ENCODE data around the gene PLA2G2D.
"Not testable (repeated sequence)": the region's sequence is repeated elsewhere in the genome, so short reads cannot be mapped to it uniquely, and the experiment has no call there.

Gene PLA2G2D

DNA sequence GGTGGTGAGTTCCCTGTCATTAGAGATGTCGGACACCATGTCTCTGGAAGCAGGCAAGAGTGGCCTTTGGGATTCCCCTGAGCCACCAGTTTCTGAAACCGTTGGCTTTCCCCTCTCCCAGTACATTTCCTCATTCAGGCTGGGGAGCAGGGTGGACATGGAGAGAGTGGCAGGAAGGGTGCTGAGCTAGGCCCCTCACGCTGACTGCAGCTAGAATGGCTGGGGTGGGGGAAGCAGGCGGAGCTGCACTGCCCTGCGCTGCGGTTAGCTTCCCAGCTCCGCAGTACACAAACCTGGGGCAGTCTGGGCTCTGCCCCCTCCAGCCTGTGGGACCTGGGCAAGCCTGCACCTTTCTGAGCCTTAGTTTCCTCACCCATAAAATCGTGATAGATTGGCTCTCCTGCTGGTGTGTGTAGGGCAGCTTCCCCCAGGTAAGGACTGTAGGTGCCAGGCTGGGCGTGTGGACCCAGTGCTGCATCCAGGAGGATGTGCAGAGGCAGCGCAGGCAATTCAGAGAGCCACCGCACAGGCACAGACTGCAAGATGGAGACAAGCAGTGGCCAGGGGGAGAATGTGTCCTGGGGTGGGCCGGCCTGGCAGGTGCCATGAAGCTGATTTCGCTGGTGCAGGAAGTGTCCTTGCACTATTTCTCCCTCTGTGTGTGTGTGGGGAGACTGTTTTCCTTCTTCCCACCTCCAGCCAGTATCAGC, 22.8 kb upstream of the PLA2G2D start:
- DNase-seq: no peak

DNA sequence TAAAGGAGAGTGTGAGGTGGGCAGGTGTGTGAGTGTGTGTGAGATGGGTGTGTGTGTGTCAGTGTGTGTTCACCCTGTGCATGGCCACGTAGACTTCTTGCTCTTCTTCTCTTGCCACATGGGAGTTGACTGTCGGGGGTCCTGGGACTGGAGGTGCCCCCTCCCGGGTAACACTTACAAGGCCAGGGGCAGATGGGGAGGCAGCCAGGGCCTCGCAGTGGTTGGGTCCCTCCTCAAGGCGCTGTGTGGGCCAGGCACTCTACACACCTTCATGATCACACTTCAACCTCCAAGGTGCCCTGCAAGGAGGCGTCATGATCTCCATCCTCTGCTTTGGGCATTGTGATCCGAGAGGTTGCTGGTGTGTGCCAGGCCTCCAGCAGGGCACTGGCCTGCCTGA, 22.1 kb upstream of the PLA2G2D start:
- DNase-seq: no peak

DNA sequence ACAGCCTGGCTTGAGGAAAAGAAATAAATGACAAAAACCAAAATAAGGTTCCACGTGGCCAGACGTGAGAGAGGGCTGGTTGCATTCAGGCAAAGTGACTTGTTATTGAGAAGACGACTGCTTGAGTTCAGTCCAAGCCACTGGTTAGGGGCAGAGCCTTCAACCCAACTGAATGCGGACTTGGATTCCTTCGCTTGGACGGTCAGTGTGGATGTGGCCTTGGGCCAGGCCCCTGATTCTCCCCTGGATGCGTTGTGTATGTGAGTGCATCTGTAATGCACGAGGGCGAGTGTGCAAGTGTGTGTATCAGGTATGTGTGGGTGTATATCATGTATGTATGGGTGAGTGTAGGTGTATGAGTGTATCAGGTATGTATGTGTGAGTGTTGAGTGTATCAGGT, 21.7 kb upstream of the PLA2G2D start:
- no peak for DNase-seq

DNA sequence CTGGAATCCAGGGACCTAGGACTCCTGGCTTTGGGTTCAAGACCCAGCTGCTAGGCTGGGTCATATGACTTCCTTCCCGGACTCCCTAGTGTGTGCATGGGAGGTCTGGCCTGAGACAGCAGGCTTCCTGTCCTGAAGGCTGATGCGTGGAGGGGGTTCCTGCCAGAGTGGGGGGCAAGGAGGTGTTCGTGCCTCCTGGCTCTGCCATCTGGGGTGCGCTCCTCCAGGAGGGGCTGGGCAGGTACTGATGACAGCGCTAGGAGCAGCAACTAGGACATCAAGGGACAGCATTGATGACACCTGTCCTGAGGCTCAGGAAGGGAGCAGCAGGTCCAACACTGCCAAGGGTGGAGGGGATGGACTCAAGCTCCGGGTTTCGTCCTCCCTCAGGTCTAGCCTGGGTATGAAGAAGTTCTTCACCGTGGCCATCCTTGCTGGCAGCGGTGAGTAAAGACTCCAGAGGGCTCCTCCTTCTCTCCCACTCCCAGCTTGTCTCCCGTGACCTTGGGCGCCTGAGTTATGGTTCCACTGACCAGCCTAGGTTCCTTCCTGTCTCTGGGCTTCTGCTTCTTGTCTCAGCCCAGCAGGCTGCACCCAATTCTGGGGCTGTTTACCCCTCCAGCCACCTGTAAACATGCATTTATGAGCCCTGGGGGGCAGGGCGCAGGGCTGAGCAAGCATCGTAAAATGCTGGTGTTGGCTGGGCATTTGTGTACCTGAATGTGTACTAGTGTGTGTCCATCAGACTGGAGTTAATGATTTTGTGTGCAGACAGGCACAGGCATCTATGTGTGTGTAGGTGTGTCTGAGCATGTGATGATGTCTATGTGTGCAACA, 20.7 kb upstream of the PLA2G2D start:
- no peak for DNase-seq

DNA sequence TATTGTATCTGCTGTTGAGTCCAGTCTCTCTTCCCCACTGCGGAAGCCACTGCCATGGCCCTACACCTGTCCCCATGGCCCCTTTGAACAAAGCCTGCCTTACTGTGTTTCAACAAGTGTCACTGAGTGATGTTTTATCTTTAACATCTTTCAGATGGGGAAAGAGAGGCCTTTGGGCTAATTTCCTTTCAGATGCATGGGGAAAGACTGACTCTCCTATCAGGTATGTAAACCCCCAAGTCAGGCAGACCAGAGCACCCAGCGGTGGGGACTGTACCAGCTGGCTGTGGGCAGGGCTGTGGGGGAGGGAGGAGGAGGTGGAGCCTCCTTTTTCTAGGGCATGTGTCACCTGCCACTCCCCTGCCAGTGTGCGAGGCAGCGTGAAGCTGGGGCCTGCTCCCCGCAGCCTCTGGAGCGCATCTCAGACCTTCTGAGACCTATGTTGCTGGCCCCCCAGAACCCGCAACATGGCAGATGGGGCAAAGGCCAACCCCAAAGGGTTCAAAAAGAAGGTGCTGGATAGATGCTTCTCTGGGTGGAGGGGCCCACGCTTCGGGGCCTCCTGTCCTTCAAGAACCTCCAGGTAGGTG, 19.7 kb upstream of the PLA2G2D start, which contains the start of gene PLA2G2F:
Gene PLA2G2F, plus strand, starts transcription at position 363 of the 590 bp plus-strand sequence. Its CDS starts 105 bp downstream, at position 468.
- DNase-seq: no peak

DNA sequence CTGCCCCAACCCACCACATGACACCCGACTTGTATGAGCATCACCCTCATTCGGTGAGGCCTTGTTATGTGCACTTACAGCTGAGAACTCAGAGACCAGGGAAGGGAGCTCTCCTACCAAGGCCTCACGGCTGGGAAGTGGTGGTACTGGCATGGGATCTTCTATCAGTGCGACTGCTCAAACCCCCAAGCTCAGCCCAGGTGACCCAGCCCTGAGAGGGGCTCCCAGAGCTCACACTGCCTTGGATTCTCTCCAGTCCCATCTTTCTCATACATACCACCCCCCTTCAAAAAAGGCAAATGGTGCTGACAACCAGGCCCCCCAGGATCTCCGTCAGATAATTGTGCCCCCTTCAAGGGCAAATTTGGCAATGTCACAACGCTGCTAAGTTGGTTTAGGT, 19.0 kb upstream of the PLA2G2D start:
- no peak for DNase-seq

DNA sequence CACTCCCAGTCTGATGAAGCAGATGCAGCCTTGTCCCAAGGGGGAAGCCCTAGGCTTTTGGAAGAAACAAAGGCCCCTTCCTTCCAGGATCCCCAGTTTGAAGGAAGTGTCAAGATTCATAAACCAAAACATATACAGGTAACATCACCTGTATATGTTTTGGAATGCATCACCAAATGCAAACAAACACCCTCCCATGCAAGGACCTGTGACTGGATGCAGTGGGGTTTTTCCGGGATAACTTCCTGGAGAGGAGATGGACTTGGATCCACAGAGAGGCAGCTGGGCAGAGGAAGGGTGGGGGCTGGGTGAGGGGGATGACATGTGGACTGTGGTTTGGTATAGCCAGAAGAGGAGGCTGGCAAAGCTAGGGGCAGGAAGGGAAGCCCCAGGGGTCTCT, 18.3 kb upstream of the PLA2G2D start:
- no peak for DNase-seq

DNA sequence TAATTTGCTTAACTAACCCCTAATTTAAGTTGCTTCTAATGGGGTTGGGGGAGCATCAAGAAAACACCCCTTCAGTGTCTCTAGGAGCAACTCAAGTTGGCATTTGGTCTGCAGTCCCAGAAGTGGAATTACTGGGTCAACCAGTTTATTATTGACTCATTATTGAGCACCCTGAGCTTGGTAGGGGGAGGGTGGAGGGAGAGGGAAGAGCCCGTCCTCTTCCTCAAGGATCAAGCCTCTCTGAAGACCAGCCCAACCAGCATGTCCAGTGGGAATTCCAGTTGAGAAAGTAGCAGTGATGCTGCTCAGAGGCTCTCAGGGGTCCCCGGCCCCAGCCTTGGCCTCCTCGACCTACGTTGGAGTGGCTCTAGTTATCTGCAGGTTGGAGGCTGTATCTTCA, 17.7 kb upstream of the PLA2G2D start:
- no peak for DNase-seq

DNA sequence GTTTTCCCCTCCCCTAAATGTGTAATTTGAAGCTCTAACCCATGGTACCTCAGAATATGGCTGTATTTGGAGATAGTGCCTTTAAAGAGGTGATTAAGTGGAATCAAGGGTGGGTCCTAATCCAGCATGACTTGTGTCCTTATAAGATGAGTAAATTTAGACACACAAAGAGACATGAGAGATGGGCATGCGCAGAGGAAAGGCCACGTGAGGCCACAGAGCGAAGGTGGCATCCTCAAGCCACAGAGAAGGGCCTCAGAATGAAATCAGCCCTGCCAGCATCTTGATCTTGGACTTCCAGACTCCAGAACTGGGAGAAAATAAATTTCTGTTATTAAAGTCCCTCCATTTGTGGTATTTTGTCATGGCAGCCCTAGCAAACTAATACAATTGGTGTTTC, 16.9 kb upstream of the PLA2G2D start:
- DNase-seq: no peak

DNA sequence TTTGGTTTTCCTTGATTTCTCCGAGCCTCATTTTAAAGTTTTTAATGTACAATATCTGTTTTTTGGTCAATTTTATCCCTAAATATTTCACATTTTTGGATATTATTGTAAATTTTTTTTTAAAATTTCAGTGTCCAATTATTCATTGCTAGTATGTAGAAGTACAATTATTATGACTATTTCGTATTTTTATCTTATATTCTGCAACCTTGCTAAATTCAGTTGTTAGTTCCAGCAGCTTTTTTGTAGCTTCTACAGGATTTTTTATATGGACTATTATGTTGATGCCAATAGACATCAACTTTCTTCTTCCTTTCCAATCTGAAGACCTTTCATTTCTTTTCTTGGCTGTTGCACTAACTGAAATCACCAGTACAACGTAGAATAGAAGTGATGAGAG, 15.7 kb upstream of the PLA2G2D start:
- no peak for DNase-seq

DNA sequence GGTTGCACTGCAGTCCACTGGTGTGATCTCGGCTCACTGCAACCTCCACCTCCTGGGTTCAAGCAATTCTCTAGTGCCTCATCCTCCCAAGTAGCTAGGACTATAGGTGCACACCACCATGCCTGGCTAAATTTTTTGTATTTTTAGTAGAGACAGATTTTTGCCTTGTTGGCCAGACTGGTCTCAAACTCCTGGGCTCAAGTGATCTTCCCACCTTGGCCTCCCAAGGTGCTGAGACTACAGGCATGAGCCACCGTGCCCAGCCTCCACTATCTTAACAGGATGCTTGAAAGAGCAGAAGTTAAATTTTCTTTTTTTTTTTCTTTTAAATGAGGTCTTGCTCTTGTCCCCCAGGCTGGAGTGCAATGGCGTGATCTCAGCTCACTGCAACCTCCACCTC, 11.2 kb upstream of the PLA2G2D start:
- DNase-seq: not testable (repeated sequence)

DNA sequence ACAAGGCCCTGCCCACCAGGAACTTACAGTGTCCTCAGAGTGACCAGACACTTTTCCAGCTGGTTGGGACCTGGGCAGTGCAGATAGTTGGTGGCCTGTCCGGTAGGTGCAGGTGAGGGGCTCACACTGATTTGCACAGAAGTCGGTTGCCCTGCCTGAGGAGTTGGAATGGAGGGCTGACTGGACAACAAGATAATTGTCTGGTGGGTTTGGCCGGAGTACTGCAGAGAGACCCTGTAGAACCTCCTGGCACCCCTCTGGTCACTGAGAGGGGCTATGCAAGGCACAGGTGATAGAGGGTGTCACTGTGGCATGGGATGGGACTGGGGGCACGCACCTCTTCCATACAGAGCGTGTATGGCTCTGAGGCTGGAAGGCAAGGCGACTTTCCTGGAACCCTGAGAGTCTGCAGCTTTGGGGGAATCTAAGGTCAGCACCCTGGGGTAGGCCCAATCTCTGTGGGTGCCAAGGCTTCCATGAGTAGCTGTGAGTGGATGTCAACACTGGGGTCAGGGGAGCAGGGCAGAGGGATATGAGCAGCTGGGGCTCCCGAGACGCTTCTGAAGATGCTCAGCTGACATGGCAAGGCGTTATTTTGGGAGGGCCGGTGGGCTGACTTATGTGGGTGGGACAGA, 7.6 kb upstream of the PLA2G2D start:
- DNase-seq: no peak

DNA sequence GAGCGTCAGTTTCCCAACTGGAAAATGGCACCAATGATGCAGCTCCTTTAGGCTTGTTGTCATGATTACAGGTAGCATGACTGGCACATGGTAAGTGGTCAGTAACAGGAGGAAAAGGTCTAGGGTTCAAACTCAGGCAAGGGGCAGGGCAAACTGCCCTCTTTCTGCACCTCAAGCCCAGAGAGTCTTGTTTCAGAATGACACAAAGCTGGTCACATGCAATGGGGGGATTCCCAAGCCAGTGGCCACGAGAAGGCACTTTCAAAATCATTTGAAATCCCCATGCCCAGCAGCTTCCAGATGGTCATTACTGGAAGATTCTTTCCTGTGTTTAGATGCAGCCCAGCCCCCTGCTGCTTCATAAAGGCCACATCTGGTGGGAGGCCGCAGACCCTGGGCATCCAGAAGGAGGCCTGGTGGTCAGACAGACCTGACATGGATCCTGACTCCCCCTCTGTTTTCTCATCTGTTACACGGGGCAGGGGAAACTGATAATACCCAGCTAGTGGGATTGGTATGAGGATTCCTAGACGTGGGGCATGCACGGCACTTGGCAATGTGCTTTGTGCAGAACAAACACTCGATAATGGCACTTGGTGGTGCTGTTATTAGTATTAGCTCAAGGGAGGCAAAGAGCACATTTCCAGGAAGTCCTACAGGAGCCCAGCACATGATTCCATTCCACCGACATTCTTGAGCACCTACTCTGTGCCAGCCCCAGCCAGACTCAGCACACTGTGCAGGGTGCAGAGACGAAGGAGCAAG, 6.9 kb upstream of the PLA2G2D start:
- DNase-seq: no peak

DNA sequence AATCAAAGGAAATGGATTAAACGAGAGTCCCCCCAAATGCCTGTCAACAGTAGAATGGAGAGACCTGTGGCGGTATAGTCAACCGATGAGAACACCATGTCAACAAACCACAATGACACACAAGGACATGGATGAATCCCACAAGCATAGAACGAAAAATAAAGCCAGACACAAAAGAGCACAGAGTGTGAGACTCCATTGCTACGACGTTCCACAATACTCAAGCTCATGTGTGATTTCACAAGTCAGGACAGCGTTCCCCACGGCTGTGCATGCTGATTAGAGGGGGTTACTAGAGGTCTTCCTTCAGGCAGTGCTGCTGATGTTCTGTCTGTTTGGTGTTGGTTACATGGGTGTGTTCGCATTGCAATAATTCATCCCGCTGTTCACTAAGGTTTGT, 5.8 kb upstream of the PLA2G2D start:
- no peak for DNase-seq

DNA sequence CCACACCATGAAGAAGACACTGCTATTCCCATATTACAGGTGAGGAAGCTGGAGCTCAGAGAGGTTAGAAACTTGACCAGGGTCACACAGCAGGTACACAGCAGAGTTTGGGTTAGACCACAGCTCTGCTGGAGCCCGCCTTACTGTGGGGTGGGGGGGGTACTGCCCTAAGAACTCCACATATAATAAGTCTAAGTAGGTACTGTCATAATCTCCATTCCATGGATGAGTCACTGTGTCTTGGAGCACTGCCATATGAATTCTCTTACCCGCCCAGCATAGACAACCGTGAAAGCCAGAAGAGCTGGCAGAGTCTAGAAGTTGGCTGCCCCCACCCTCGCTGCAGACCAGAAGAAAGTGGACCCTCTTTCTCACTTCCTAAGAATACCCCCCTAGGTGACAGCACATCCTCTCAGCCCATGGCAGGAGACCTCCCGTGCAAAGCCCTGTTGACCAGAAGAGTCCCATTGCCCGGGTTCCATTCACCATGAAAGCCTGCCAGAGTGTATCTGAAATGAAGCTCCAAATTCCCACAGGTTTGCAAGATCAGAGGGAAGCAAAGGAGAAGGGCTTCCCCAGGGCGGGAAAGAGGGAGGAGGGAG, 5.2 kb upstream of the PLA2G2D start:
- no peak for DNase-seq

DNA sequence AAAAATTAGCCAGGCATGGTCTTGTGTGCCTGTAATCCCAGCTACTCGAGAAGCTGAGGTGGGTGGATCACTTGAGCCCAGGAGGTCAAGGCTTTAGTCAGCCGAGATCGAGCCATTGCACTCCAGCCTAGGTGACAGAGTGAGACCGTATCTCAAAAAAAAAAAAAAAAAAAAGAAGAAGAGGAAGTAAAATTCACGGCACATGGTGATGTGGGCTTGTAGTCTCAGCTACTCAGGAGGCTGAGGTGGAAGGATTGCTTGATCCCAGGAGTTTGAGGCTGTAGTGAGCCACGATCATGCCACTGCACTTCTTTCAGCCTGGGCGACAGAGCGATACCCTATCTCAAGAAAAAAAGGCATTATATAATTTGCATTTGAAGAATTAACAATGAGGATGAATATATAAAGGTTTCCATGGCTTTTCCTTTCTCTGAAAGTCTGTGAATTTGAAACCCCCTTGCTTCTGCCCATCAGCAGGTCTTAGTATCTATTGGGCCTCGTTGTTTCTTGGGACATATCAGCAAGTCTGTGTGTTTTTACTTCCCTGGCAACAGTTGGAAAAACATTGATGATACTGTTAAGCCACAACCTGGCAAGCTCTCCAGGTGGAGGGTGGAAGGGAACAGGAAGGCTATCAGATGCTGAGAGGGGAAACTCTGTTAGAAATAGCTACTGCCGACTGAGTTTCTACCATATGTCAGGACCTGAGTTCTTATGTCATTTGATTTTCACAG, 4.6 kb upstream of the PLA2G2D start:
- DNase-seq: no peak

DNA sequence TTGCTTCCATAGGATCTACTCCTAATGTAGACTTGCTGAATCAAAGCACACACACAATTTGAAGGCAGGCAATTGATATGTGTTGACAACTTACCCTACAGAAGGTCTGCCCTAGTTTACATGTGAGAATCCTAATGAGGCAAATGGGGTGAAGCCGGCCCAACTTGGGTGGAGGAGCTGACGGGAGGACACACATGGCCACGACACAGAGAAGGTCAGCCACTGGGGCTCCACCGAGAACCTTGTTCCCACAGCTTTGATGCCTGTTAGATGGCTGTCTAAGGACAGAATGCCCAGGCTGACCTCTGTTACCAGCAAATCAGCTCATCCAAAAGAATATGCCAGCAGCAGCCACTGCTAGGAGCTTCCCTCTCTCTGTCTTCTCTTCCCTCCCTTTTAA, 1.5 kb upstream of the PLA2G2D start:
- DNase-seq: no peak

DNA sequence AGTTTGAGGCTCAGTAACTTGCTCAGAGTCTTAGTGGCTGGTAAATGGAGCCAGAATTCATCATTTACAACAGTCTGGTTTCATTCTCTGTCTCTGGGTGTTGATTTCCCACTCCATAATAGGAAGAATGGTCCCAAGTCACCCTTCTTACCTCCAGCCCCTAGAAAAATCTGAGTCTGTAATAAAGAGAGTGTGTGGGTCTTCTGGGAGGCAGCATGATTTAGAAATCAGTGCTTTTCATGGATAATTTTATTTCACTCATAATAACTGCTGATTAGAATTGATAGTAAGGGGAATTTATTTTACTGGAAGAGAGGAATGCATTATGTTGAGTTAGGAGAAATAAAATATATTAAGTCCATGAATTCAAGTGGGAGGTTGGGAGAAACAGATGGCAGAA, 2.1 kb downstream of the PLA2G2D start:
- DNase-seq: no peak

DNA sequence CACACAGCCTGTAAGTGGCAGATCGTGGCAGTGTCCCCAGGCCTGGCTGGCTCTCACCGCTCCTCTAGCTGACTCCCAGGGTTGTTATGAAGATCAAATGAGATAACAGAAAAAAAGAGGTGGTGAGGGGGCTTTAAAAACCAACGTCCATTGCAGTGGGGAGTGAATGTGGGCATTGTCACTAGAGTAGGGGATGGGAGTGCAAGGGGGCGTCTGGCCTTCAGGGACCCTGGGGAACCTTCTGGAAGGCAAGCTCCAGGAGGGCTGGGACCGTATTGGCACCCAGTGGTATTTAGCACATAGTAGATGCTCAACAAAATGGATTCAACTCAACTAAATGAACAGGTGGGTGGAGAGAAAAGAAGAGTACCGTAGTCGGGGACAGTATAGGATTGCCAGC, 3.4 kb downstream of the PLA2G2D start:
- DNase-seq: no peak

DNA sequence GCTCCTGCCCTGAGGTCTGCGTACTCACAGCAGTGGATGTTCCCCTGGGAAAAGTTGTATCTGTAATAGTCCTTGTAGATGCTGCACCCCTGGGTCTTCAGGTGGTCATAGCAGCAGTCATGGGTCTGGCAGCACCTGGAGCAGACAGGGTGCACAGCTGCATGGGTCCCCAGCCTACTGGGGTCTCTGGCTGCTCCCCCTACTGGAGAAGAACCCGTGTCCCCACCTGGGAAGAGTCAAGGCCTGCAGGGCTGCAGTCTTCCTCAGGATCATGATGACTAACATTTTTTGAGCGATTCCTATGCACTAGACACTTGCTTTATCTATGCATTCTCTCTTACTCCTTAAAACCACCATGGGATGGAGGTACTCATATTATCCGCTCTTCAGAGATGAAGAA, 3.9 kb downstream of the PLA2G2D start:
- no peak for DNase-seq

DNA sequence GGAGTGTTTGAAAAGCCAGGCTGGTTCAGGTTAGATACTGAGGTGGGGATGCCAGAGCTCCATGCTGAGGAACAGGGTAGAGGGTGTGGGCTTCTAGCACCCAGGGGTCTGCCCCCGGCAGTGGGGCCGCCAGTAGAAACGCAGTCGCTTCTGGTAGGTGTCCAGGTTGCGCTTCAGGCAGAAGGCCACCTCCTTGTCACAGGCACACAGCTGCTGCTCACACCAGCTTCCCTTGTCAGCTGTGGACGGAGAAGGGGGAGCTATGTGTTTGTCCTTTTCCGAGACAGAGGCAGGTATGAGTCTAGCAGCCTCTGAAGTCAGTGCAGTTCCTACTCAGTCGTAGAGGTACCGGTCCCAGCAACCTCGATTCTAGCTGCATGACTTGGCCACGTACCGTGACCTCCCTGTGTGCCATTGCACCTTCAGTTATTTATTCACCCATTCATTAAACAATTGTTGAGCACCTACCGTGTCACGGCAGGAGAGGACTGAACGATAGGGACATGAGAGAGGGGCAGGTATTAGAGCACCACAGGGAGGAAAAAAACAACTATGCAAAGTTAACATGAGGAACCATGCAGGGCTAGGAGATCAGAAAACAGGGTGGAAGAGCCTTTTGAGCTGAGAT, 5.2 kb downstream of the PLA2G2D start:
- DNase-seq: no peak

All from CD4-positive, alpha-beta T cell treated with Interleukin-17A for 1 hour (primary cell).